MM.1S (cell line): ENCODE data around the gene BNIP3.

ENCODE experiments used
- DNase-seq: peaks from one replicate; pipeline ENCODE4 v3.0.0-alpha.2; 2015
- H2AFZ ChIP-seq: fragments of 300-600 bp; sonication (generic); 2 replicates; pipeline ENCODE4 v1.6.0; 2016; ENCODE audit warnings: antibody characterized with exemption, low read length
- H3F3A ChIP-seq: fragments of 300-600 bp; sonication (generic); 2 replicates; pipeline ENCODE4 v1.6.1; 2016; ENCODE audit warnings: mild to moderate bottlenecking, antibody characterized with exemption, low read length, moderate library complexity, mixed read lengths; ENCODE audit not compliant: insufficient read depth
- H3K27ac ChIP-seq: fragments of 300-600 bp; sonication (generic); 2 replicates; pipeline ENCODE4 v1.5.1; 2016; ENCODE audit warnings: mild to moderate bottlenecking, low read length
- H3K27me3 ChIP-seq: fragments of 300-600 bp; sonication (generic); replicated peaks from 2 replicates; pipeline ENCODE4 v1.6.0; 2016; ENCODE audit warnings: low read length; ENCODE audit not compliant: insufficient read depth
- H3K36me3 ChIP-seq: fragments of 300-600 bp; sonication (generic); replicated peaks from 2 replicates; pipeline ENCODE4 v1.6.1; 2016; ENCODE audit warnings: mild to moderate bottlenecking, low read length, mixed read lengths; ENCODE audit not compliant: insufficient read depth
- H3K4me1 ChIP-seq: fragments of 300-600 bp; sonication (generic); 2 replicates; pipeline ENCODE4 v1.6.1; 2016; ENCODE audit warnings: low read length, mixed read lengths
- H3K4me2 ChIP-seq: fragments of 300-600 bp; sonication (generic); 2 replicates; pipeline ENCODE4 v1.6.0; 2016; ENCODE audit warnings: low read depth, low read length
- H3K4me3 ChIP-seq: fragments of 300-600 bp; sonication (generic); 2 replicates; pipeline ENCODE4 v1.5.1; 2016; ENCODE audit warnings: low read length, mixed read lengths
- H3K79me2 ChIP-seq: fragments of 300-600 bp; sonication (generic); 2 replicates; pipeline ENCODE4 v1.6.1; 2016; ENCODE audit warnings: mixed run types, low read length, mixed read lengths
- H3K9ac ChIP-seq: fragments of 300-600 bp; sonication (generic); 2 replicates; pipeline ENCODE4 v1.6.1; 2016; ENCODE audit warnings: low read length, mixed read lengths
- H3K9me2 ChIP-seq: fragments of 300-600 bp; sonication (generic); replicated peaks from 2 replicates; pipeline ENCODE4 v1.6.1; 2016; ENCODE audit warnings: mild to moderate bottlenecking, low read length, mixed read lengths; ENCODE audit not compliant: insufficient read depth
- H3K9me3 ChIP-seq: fragments of 300-600 bp; sonication (generic); replicated peaks from 2 replicates; pipeline ENCODE4 v1.6.1; 2016; ENCODE audit warnings: mild to moderate bottlenecking, low read length, mixed read lengths; ENCODE audit not compliant: insufficient read depth
- H4K20me1 ChIP-seq: fragments of 300-600 bp; sonication (generic); 2 replicates; pipeline ENCODE4 v1.6.1; 2016; ENCODE audit warnings: mild to moderate bottlenecking, low read length, moderate library complexity, mixed read lengths; ENCODE audit not compliant: insufficient read depth
- CTCF ChIP-seq: fragments of 300-600 bp; sonication (generic); IDR thresholded peaks from 2 replicates; pipeline ENCODE4 v1.5.1; 2016; ENCODE audit warnings: antibody characterized with exemption, low read length, mixed read lengths
- EZH2 ChIP-seq: fragments of 300-600 bp; sonication (generic); optimal IDR thresholded peaks from 2 replicates; pipeline ENCODE3; 2017; ENCODE audit warnings: low read depth, mild to moderate bottlenecking, antibody characterized with exemption, low read length, mixed read lengths
- EZH2phosphoT487 ChIP-seq: fragments of 300-600 bp; sonication (generic); IDR thresholded peaks from 2 replicates; pipeline ENCODE4 v1.6.1; 2018; ENCODE audit warnings: antibody characterized with exemption, low read length

The BNIP3 gene

GRCh38 chr10:132027423-132027983 is 45.8 kb upstream of the BNIP3 start:
- no peak overlapping the region for H3K9ac ChIP-seq
- no peak overlapping the region for H3K4me3 ChIP-seq
- no peaks in the 10 kb centered on the region for H3K36me3 ChIP-seq
- no peaks in the 10 kb centered on the region for H3K4me1 ChIP-seq
- no peaks in the 10 kb centered on the region for H4K20me1 ChIP-seq
- H3K9me2 ChIP-seq: no peaks in the 10 kb centered on the region
- no peak overlapping the region for H2AFZ ChIP-seq
- H3K27ac ChIP-seq: no peak overlapping the region
- DNase-seq: no peak
- H3F3A ChIP-seq: no peaks in the 10 kb centered on the region
- no peaks in the 10 kb centered on the region for H3K9me3 ChIP-seq
- H3K4me2 ChIP-seq: no peak overlapping the region
- TF ChIP-seq EZH2 (no peak), EZH2phosphoT487 (no peak), CTCF (no peak)
- no peaks in the 10 kb centered on the region for H3K79me2 ChIP-seq
- peaks cover 37% of the 10 kb centered on the region for H3K27me3 ChIP-seq

- no peak overlapping the region for H3K4me3 ChIP-seq
- H3K36me3 ChIP-seq: no peaks in the 10 kb centered on the region
- H3K9ac ChIP-seq: no peak overlapping the region
- H3K27ac ChIP-seq: no peak overlapping the region
- no peaks in the 10 kb centered on the region for H4K20me1 ChIP-seq
- no peaks in the 10 kb centered on the region for H3K4me1 ChIP-seq
- no peak overlapping the region for H2AFZ ChIP-seq
- no peaks in the 10 kb centered on the region for H3K9me2 ChIP-seq
- no peaks in the 10 kb centered on the region for H3K79me2 ChIP-seq
- H3K27me3 ChIP-seq: peaks cover 25% of the 10 kb centered on the region
- H3K4me2 ChIP-seq: no peak overlapping the region
- no peaks in the 10 kb centered on the region for H3F3A ChIP-seq
- no peak for DNase-seq
- no peak for TF ChIP-seq EZH2phosphoT487
- peak; percentile 49 for TF ChIP-seq CTCF
- no peak for TF ChIP-seq EZH2
- H3K9me3 ChIP-seq: no peaks in the 10 kb centered on the region
These were observed 41.5 kb upstream of the BNIP3 start for GRCh38 chr10:132023092-132023811.

- no peak for TF ChIP-seq EZH2
- no peak for TF ChIP-seq EZH2phosphoT487
- TF ChIP-seq CTCF: no peak
- Histone ChIP-seq H3K9me3 (no peaks in the 10 kb centered on the region), H3K9me2 (no peaks in the 10 kb centered on the region), H4K20me1 (no peaks in the 10 kb centered on the region), H3K36me3 (no peaks in the 10 kb centered on the region), H3K27ac (no peak overlapping the region), H3K27me3 (peaks cover 18% of the 10 kb centered on the region), H3F3A (no peaks in the 10 kb centered on the region), H3K4me2 (no peak overlapping the region), H3K79me2 (no peaks in the 10 kb centered on the region), H3K4me1 (no peaks in the 10 kb centered on the region), H3K4me3 (no peak overlapping the region), H2AFZ (no peak overlapping the region), H3K9ac (no peak overlapping the region)
- no peak for DNase-seq
These were observed 40.5 kb upstream of the BNIP3 start for GRCh38 chr10:132022241-132022640.
